SIG-M5 treated with dmso at 0.1 percent for 504 hours (cell line): Measurements from ENCODE around the gene UBASH3B.

Source experiments
- DNase-seq: peaks from one replicate; lab custom pipeline; 2025; ENCODE audit not compliant: unreplicated experiment; lab: John Stamatoyannopoulos, UW

The UBASH3B gene

DNA sequence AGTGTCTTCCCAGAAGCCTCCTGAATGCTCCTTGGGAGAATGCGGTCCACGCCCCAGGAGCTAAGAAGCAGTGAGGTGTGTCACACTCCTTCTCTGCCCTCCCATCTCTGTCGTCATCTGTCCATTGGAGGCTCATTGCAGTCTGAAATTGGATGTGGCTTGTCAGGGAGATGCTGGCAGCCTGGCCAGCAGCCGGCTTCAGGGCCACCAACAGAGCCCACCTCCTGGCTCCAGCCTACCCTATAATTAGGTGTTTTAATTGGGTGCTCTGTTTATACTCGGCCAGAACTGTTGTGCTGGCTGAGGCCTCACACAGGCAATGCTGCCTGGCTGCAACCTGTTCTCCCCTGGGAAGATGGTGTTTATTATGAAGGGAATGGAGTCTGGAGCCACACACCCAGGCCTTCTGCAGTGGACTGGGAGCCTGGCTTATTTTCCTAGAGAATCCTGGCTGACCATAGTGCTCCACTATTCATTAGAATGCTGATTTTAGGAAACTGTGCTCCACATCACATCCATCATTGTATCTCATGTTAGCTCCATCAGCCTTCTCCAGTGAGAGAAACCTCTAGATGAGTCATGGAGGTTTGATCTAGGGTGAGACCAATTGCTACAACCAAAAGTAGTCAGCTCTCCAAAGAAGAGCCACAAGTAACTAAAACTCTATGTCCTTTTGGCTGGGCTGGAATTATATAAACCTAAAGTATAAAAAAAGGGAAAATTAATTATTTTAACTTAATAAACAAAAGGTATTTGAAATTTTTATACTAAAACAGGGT lies 96.0 kb downstream of the UBASH3B start:
- no peak for DNase-seq

DNA sequence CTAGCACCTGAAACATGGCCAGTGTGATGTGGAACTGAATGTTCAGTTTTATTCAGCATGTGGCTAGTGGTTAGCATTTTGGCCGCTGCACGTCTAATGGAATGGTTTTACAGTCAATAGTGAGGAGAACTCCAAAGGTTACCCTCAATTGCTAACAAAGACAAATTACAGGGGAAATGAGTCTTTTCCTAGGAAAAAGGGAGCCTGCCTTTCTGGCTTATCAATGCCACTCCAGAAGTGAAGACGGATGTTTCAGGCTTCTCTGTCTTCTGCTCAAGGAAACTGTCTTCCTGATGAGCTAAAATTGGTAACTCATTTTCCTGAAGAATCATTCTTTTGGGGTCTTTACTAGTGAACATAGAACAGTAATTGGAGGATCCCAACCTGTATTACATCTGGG lies 98.5 kb downstream of the UBASH3B start:
- no peak for DNase-seq

DNA sequence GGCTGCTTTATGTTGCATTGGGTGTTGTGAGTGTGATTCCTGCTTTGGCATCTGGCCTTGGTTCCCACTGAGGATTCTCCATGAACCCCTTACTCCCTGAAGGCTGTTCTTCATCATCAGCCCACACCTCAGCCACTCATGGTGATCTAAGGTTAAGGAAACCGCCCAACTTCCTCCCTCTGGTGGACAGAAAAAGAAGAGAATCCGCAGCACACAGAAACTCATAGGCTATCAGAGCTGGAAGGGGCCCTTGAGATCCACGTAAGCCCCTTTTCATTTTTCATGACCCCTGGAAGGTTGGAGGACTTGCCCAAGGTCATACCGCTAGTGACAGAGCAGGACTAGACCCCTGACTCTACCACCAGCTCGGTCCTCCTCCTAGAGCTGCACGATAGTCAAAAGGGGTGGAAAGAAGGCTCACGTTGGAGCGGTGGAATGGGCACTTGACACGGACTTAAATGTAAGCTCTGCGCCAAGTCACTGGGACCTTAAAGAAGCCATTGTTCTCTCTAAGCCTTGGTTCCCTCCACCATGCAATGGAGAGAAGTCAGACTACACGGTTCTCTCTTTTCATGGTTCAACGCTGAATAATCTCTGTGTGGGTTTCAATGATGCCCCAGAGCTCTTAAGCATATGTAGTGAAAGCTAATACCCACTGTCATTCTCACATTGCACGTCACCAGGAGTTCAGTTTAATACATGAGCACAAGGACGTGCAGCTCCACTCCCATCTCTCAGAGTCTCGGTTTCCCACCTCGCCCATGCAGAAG lies 99.2 kb downstream of the UBASH3B start:
- peak; percentile 50 for DNase-seq

GRCh38 chr11:122755409-122755808 lies 99.9 kb downstream of the UBASH3B start:
- no peak for DNase-seq

DNA sequence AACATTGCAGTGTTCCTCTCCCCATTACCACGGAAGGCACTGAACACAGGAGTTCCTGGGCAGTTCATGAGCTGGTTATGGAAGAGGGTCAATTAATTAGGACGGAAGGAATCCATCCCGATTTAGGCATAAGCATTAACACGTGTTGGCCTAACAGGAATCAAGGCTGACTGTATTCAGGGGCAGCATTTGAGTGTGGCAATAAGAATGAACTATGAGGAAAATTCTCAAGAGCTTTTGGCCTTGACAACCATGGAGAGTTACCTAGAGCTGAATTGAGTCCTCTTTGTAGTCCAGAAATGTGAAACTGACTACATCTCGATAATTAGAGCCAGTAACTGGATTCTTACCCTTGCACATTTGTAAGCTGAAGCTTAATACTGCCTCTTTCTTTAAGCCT lies 100.4 kb downstream of the UBASH3B start:
- no peak for DNase-seq

DNA sequence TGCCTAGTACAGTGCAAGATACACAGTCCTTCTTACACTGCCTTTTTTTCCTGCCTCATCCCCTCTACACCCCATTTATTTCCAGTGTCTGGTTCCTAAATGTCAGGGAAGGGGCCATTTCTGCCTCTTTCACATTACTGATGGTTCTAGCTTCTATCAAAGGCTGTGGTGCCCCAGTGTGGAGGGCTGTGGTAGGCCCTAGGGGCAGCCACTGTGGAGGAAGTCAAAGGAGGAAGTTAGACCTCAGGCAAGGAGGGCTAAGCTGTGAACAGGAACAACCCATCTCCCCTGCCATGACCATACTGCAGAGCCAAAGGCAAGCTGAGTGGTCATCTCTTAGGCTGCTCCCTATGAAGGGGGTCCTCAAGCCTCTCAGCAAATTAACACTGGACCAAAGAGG lies 100.9 kb downstream of the UBASH3B start:
- peak; percentile 89 for DNase-seq

DNA sequence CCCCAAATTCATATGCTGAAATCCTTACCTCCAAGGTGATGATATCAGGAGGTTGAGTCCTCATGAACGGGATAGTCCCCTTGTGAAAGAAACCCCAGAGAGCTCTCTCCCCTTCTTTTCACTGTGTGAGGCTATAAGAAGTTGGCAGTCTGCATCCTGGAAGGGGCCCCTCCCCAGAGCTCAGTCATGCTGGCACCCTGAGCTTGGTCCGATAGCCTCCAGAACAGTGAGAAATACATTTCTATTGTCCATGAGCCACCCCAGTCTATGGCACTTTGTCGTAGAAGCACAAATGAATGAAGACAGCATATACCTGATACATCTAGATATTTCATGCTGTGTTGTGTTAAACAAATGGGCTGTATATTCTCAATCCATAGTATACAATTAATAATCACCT lies 101.7 kb downstream of the UBASH3B start:
- no peak for DNase-seq

DNA sequence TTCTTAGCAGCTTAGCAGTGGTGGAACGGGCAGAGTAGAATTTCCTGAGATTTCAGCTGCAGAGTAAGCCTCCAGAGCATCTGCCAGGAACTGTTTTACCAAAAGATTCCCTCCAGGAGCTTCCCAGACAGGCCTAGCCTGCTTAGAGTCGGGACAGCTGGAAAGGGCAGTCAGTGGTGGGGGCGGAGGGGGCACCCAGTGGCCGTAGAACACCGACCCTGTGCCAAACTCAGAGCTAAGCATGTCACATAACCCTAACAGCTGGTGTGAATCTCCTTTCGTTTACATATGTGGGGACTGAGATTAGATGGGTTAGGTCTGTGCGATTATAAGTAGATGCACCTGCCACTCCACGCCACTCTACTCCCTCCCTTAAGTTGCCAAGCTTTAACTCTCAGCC lies 102.8 kb downstream of the UBASH3B start:
- DNase-seq = no peak

- DNase-seq = no peak
Observed at GRCh38 chr11:122758974-122759373, 103.5 kb downstream of the UBASH3B start.

- DNase-seq = no peak
Observed at GRCh38 chr11:122763108-122763507, 107.6 kb downstream of the UBASH3B start.

- no peak for DNase-seq
Observed at GRCh38 chr11:122764371-122765090, 109.0 kb downstream of the UBASH3B start.

DNA sequence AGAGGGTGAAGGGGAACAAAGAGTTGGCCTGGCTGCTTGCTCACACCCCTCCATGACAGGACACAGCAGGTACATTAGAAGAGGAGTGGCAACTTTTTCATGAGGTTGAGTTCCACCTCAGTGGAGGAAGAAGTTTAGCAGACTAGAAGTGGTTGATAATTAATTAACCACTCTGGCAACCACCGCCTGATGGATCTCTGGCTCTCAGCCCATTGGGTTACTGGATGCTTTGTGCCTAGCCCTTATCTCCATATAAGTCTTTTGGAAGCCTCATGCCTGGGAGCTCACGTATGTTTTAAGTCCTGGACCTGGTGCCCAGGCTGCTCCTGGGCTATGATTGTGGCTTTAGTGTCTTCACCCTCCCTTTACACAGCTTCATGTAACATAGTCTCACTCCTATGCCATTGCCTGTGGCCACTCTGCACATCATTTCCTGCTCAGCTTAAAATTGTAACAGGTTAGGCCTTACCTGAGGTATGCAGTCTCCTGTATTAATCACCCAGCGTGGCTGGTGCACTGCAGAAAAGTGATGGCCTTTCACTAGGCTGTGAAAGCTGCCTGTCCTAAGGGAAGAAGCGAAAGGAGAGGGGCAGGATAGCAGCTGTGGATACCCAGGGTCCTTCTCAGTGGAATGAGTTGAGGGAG lies 110.1 kb downstream of the UBASH3B start:
- DNase-seq = no peak

- DNase-seq = no peak
Observed at GRCh38 chr11:122769126-122769780, 113.7 kb downstream of the UBASH3B start.

DNA sequence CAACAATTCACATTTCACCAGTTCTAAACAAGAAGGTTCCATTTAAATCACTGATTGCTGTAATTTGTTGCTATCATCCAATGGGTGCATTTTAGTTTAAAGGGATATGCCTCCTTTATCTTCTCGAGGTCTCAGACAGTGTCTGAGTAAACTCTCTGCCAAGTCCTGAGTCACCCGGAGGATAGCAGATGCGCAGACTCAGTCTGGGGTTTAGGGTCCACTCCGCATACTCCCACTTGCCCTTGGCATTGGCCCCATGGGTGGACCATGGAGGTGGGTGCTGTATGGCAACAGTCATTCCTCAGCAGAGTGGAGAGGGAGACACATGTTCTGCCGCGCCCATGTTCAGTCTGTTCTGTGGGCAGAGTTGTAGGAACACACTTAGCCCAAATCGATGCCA lies 117.4 kb downstream of the UBASH3B start:
- DNase-seq = no peak

GRCh38 chr11:122773781-122774266 lies 118.3 kb downstream of the UBASH3B start:
- no peak for DNase-seq

DNA sequence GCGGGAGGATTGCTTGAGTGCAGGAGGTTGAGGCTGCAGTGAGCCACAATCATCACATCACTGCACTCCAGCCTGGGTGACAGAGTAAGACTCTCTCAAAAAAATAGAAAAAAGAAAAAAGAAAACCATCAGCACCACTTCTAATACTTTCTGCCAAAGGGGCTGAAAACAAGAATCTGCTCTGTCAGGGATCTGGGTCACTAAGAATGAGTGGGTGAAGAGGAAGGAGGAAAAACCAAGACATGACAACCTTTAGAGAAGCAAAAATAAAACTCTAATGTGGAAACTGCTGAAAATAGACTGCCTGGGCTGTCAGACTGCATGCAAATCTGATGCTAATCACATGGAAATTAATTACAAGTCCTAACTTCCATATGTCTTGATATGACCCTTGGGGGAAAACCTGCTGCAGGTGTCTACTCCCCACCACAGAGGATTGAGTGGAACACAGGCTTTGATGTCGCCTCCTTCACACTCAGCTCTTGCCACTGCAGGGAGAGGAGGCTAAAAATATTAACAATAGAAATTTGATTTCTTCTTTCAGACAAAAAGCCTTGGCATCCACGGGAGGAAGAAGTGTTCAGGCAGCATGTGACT lies 120.3 kb downstream of the UBASH3B start:
- no peak for DNase-seq

GRCh38 chr11:122776546-122776945 lies 121.0 kb downstream of the UBASH3B start:
- no peak for DNase-seq

DNA sequence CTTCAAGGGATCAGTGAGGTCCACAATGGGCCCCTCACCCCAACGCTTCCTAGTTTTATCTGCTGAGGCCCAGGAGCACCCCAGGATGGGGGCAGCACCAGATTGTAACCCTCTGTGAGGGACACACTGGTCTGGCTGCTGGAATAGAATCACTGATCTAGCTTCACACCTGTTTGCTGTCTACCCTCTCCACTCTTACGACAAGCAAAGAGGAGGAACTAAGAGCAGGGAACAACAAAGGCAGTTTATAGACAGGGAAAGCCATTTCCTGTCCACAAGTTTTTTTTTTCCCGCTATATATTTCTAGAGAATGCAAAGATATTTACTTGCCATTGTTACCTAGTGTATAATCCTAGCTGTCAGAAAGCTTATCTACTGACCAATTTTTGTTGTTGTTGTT lies 121.8 kb downstream of the UBASH3B start:
- DNase-seq = no peak

DNA sequence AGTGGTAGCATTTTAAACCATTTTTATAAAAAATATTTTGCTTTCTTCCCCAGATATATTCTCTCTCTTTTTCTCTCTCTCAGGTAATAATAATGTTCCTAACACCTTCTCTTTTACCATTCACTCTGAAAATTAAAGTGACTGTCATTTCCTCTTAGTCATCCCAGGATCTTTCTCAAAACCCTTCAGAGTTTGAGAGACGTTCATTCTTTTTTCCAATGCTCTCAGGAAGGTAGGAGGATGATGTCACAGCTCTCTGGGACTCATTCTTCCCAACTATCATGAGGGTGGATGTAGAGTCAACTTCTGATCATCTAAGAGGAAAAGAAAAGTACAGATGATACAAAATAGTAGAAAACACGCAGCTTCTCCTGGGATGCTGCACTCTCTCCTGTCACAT lies 122.6 kb downstream of the UBASH3B start:
- DNase-seq = no peak

GRCh38 chr11:122779047-122779629 lies 123.6 kb downstream of the UBASH3B start:
- no peak for DNase-seq
